Measurements from ENCODE around the gene CDON. TPM values are rescaled to one million over a fixed set of nuclear protein-coding genes. Genes with fewer than 3 reads are reported as not detected.

CDON gene
- total RNA-seq, 2 donors from 2014 or later, result 2.8 to 6.9 TPM

DNA sequence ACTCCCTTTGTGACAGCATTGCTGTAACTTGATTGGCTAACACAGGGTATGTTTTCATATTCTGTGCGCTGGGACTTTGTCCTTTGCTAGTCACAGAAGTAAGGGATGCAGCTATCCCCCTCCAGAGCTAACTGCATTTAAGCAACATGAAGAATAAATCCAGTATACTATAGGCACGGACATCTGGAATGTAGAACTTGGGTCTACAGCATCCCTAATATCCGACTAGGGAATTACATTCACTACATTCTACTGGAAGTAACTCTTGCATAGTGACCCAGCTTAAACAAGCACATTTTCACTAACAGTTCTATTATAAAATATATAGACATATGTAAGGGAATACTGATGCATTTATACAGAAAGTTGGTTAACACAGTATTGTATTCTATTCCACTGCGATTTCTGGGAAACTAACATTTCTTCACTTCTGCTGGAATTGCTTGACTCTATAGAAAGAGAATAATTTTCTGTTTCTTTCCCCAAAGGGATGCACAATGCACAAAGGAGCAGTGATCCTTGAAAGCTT, 103.7 kb downstream of the CDON start:
- Mint-ChIP-seq H3K27ac (no peak overlapping the region), H3K36me3 (peaks cover 5 to 6% of the 10 kb centered on the region in 2 donors), H3K9me3 (peaks cover 0 to 10% of the 10 kb centered on the region in 2 donors)
- DNase-seq (ENCODE audit: low spot score in 2 of 2), result no peak
- no peak for ATAC-seq

DNA sequence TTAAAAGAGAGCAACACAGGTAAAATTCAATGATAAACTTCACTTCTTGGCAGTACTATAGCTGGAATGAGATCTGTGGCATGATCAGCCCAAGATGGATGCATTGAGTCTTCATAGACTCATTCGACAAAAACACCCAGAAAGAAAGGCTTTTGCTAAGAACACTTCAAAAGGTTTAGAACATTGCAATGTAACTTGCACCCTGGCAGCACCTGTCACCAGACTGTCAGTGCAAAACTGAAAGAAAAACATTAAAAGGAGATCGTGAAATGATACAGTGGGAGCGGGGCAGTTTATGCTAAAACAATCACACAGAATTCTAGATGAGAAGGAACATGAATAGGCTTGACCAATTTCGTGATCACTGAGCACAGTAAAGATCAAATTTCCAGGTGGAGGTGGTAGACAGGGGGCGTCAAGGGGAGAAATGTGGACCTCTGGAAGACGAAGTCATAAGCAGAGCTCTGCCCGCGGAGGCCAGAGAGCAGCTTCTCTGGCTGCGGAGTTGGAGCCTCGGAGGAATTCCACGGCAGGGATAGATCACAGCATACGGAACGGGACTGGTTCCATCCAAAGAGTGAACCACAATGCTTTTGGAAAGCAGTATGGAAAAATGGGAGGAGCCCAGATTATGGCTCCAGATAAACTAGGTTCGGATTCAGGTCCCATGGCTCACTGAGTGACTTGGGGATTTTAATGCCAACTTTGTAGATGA, 104.9 kb downstream of the CDON start:
- DNase-seq (ENCODE audit: low spot score in 2 of 2) (no peak), ATAC-seq (peak in 1 of 2 donors; percentile 52)
- peaks cover 0 to 4% of the 10 kb centered on the region in 2 donors for H3K9me3 Mint-ChIP-seq
- peaks cover 1 to 5% of the 10 kb centered on the region in 2 donors for H3K36me3 Mint-ChIP-seq
- no peak overlapping the region for H3K27ac Mint-ChIP-seq

DNA sequence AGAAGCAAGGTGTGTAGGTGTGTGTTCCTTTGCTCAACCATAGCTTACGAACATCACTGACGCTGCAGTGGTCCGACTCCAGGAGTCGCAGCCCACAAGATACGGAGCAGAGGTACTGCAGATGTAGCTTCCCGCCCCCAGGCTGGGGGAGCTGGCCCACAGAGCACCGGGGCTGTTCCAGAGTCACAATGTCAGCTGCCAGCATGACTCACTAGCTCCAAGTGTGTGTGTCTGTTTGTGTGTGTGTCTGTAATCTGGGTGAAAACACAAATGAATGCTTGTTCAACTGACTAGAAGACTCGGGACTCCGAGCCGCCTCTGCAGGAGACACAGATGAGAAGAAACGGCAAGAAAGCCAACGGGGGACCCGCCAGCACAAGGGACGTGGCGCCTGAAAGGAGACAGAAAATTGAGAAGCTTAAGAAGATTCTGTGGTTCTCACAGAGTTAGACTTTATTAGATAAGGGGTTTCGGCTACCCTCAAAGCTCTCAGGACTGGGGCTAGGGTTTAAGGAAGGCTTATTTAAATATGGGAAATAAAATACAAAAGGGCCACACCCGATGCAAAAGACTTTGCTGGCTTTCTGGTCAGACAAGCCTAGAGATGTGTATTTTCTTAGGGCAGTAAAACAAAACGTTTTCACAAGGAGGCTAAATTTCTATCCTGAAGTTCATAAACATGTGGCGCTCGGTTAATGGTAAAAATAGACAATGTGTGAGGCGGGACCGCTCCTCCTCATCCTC, 106.1 kb downstream of the CDON start:
- no peak for ATAC-seq
- Mint-ChIP-seq H3K36me3 (no peaks in the 10 kb centered on the region), H3K27ac (peak overlapping the region in 1 of 2 donors; percentile 45), H3K9me3 (no peaks in the 10 kb centered on the region)
- DNase-seq (ENCODE audit: low spot score in 2 of 2), result no peak

DNA sequence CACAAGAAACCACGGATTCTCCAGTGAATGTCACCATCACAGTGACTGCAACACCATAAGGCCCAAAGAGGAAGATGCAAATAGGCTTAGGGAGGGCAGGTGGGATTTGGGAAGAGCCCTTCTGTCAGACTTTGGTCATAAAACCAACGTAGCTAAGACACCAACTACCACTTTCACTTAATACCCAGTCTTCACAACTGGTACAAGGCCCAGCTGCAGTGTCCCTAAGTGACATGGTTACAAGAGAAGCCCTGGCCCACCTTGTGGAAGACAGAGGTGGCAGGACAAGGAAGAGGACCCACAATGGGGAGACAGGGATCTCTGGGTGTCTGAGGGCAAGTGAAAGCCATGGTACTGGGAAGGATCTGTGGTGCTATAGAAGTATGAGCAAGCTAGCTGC, 106.8 kb downstream of the CDON start:
- H3K36me3 Mint-ChIP-seq, result no peaks in the 10 kb centered on the region
- H3K9me3 Mint-ChIP-seq, result no peaks in the 10 kb centered on the region
- DNase-seq (ENCODE audit: low spot score in 2 of 2), result no peak
- ATAC-seq, result no peak
- peak overlapping the region in 1 of 2 donors; percentile 87 for H3K27ac Mint-ChIP-seq

DNA sequence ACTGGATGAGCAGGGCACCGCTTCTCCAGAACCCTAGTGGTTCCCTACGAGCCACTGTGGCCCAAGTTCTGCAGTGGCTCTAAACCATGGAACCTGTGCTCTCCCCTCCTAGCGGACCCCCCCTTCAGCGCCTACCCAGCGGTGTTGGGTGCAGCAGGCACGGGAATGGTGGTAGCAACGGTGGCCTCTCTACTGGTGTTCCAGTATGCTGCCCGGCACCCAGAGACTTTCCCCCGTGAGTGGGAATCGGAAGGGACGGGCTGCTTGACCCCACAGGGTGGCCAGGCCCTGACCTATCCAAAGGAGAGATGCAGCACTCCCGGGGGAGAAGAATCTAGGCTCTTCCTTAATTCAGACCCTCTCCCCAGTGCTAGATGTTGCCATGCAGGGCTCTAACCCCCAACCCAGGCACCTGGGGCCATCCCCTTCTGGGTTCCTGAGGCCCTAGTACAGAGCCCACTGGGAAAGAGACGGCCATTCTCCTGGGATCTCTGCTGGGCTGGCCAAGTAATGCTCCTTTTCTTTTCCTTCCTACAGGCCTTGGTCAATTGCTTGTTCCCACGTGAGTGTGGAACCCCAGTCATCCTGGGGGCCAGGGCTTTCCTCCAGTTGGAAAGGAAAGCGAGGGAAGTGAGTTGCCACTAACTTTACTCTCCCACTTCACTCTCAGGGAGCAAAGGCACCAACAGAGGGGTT, 107.6 kb downstream of the CDON start:
- Mint-ChIP-seq H3K9me3 (no peaks in the 10 kb centered on the region), H3K36me3 (no peaks in the 10 kb centered on the region)
- no peak for ATAC-seq

DNA sequence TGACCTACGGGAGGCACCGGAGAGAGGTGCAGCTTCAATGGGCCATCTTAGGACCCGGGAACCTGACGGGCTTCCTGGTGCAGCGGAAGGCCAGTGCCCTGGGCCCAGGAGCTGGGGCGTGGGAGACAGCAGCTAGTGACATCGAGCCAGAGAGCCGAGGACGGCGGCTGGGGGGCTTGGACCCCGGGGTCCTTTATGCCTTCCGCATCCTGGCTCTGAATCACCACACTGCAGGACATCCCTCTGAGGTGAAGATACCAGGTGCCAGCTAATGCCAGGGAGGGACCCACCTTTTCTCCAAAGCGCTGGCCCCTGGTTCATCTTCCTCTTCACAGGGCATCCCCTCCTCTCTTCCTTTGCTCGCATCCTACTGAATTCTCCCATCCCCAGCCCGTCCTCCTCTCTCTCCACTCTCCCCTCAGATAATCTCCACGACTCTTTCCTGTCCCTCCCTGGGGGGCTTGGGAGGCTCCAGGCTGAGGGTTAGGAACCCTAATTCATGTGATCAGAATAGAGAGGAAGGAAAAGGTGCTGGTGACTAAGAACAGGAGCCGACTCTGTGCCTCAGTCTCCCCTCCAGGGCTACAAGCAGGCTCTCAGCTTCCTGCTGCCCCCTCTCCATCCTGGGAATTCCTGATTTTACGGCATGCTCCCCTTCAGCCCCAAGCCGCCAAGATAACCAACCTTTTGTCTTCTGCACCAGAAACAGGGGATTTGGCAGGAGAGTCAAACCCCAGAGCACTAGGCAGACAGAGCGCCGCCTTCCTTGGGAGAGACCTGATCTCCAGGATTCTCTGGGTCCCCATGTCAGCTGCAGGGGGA, 108.3 kb downstream of the CDON start:
- Mint-ChIP-seq H3K9me3 (no peaks in the 10 kb centered on the region), H3K27ac (no peak overlapping the region), H3K36me3 (no peaks in the 10 kb centered on the region)
- DNase-seq (ENCODE audit: low spot score in 2 of 2) (peak in 1 of 2 donors; percentile 44), ATAC-seq (no peak)

More for the DNA sequence above, 107.6 kb downstream of the CDON start:
- H3K27ac Mint-ChIP-seq, result no peak overlapping the region
- peak in 1 of 2 donors; percentile 48 for DNase-seq (ENCODE audit: low spot score in 2 of 2)

DNA sequence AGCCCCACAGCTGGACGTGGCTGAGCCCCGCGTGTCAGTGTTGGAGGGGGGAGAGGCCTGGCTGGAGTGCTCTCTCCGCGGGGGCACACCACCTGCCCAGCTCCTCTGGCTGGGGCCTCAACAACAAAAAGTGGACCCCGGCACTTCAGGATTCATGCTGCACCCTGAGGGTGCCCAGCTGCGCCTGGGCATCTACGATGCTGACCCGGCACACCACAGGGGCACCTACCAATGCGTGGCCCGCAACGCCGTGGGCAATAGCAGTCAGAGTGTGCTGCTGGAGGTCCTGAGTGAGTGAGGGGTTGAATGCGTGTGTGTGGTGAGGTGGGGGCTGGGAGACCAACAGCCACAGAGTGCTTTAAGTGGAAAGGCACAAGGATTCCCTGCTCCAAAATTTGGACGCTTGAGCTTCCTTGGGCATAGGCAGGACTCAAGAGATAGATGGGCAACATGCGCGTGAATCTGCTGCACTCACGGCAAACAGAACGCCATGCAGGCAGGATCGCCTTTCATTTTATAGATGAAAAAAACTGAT, 109.2 kb downstream of the CDON start:
- H3K9me3 Mint-ChIP-seq, result no peaks in the 10 kb centered on the region
- no peak overlapping the region for H3K27ac Mint-ChIP-seq
- ATAC-seq, result no peak
- H3K36me3 Mint-ChIP-seq, result no peaks in the 10 kb centered on the region
- peak in 1 of 2 donors; percentile 42 for DNase-seq (ENCODE audit: low spot score in 2 of 2)

DNA sequence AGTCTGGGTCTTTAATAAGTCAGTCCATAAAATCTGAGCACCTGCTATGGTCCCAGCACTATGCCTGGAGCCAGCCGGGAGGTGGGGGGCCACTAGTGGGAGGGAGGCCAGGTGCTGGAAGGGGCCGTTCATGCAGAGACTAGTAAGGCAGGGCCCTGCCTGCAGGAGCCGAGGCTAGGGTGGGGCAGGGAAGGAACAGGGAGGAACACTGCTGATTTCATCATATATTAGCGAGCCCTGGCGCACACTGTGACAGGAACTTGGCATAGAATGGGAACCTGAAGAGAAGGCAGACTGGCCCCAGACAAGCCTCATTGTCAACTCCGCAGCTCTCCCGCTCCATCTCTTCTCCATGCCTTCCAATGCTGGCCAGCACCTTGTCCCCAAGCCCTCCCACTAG, 109.7 kb downstream of the CDON start:
- ATAC-seq, result no peak
- no peaks in the 10 kb centered on the region for H3K36me3 Mint-ChIP-seq
- DNase-seq (ENCODE audit: low spot score in 2 of 2), result peak in 1 of 2 donors; percentile 14
- H3K27ac Mint-ChIP-seq, result peak overlapping the region in 1 of 2 donors; percentile 32
- no peaks in the 10 kb centered on the region for H3K9me3 Mint-ChIP-seq

DNA sequence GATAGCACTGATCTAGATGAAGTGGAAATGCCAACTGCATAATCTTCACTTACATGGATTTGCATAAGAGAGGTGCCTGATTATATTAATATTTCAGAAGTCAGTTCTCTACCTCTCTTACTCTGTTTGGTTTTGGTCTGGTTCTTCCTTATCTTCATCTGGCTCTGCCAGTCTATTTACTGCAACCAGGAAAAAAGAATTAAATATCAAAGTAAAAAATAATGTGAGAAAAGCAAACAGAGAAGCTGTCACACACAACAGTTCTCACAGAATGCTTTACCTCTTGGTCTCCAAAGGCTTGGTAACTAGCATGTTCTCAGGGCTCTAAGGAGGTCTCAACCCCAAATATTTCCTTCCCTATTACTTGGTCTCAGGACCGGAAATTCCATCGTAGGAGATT, 110.1 kb downstream of the CDON start:
- Mint-ChIP-seq H3K9me3 (no peaks in the 10 kb centered on the region), H3K27ac (peak overlapping the region in 1 of 2 donors; percentile 32), H3K36me3 (no peaks in the 10 kb centered on the region)
- no peak for ATAC-seq
- DNase-seq (ENCODE audit: low spot score in 2 of 2), result no peak

DNA sequence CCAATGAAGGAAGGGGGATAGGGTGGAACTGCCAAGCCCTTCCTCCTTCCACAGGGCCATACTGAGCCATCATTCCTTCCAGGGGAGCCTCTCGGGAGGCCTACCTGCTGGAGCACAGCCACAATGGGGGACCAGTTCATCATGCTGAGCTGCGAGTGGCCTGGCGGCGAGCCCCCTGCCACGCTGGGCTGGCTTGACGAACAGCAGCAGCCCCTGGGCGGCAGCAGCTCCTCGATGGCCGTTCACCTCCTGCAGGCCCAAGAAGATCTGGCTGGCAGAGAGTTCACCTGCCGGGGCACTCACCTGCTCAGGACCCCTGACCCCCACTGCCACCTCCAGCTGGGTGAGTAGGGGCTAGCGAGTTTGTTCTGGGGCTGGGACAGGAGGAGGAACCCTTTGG, 110.9 kb downstream of the CDON start:
- Mint-ChIP-seq H3K27ac (peak overlapping the region; percentile 24 to 25), H3K9me3 (no peaks in the 10 kb centered on the region), H3K36me3 (no peaks in the 10 kb centered on the region)
- DNase-seq (ENCODE audit: low spot score in 2 of 2) (peak in 1 of 2 donors; percentile 43), ATAC-seq (no peak)

DNA sequence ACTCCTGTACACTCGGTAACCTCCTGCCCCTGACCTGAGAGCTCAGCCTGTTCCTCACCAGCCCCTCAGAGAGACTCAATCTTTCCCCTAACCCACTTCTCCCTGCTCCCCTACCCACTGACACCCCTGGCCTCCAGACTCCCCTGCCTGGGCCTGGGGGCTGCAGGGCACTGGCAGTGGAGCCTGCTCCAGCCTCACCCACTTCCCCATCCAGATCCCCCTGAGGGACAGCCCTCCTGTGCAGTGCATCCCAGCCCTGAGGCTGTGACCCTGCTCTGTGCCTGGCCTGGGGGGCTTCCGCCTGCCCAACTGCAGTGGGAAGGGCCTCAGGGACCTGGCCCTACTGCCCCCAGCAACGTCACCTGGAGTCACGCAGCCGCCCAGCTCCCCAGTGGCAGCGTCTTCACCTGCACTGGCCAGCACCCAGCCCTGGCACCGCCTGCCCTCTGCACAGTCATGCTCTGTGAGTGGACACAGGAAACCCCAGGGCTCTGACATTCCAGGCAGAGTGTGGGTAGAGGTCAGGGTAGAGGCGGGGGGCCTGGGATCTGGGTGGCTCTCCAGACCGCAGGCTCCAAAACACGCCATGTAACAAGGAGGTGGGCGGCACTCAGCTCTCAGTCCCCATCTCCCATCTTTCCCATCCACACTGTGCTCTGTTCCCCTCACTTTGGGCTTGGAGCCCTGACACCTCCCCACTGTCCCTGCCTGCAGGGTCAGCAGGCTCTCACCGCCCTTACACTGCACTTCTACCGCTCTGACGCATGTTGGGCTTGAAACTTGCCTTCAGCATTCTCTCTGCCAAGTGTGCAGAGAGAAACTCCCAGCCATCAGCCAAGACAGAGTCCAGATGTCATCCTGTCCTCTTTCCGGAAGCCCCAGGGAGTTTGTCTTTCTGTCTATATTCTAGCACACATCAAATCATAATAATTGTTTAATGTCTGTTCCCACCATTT, 111.7 kb downstream of the CDON start:
- H3K27ac Mint-ChIP-seq, result peak overlapping the region in 1 of 2 donors; percentile 25
- ATAC-seq (no peak), DNase-seq (ENCODE audit: low spot score in 2 of 2) (peak in 1 of 2 donors; percentile 44)
- no peaks in the 10 kb centered on the region for H3K36me3 Mint-ChIP-seq
- H3K9me3 Mint-ChIP-seq, result no peaks in the 10 kb centered on the region

DNA sequence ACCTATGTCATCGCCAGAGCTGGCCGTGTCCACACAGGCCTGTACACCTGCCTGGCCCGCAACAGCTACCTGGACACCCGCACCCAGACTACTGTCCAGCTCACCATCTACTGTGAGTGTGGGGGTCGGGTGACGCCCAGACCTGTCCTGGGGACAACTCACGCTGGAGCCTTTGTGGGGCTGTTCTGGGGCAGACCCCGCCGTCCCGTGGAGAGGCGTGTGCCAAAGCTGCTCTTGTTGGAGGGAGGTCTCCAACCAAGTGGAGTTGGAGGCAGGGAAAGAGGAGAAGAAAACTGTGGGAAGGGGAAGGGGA, 112.5 kb downstream of the CDON start:
- no peak for ATAC-seq
- Mint-ChIP-seq H3K27ac (no peak overlapping the region), H3K9me3 (no peaks in the 10 kb centered on the region)

DNA sequence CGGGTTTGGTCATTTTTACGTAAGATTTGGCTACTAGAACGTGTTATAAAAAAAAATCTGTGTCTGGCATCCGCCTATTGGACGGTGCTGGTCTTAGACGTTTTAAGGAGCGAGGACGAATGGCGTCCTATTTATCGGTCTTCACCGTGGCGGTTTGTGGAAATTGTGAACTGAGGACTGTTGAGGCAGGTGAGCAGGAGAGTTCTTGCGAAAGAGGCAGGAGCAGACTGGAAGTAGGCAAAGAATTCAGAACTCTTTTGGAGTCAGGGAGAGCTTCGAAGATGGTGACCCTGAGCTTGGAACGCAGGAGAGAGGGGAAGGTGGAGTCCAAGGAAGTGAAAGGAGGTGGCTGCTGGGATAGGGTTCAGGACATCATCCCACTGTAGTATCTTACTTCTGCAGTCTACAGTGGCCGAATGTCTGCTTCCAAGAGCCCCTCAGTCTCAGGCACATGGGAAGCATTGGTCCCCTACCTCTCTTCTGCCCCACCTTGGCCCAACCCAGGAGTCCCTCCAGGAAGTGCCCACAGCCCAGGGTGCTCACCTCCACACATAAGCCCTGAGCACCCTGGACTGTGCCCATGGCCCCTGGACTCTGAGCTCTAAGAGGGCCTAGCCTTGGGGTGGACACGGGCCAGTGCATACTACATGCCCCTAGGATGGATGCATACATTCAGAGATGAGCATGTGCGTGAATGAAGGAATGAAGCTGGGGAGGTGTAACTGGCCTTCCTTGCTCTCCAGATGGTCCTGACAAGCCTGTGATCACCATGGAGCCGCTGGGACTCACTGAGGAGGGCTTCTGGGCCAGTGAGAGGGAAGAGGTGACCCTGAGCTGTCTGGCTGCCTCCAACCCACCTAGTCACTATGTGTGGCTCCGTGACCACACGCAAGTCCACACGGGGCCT, 113.1 kb downstream of the CDON start:
- no peak overlapping the region for H3K27ac Mint-ChIP-seq
- DNase-seq (ENCODE audit: low spot score in 2 of 2) (peak in 1 of 2 donors; percentile 33), ATAC-seq (no peak)
- H3K9me3 Mint-ChIP-seq, result no peaks in the 10 kb centered on the region
- H3K36me3 Mint-ChIP-seq, result no peaks in the 10 kb centered on the region

More for the DNA sequence above, 112.5 kb downstream of the CDON start:
- no peaks in the 10 kb centered on the region for H3K36me3 Mint-ChIP-seq
- DNase-seq (ENCODE audit: low spot score in 2 of 2), result peak in 1 of 2 donors; percentile 26

DNA sequence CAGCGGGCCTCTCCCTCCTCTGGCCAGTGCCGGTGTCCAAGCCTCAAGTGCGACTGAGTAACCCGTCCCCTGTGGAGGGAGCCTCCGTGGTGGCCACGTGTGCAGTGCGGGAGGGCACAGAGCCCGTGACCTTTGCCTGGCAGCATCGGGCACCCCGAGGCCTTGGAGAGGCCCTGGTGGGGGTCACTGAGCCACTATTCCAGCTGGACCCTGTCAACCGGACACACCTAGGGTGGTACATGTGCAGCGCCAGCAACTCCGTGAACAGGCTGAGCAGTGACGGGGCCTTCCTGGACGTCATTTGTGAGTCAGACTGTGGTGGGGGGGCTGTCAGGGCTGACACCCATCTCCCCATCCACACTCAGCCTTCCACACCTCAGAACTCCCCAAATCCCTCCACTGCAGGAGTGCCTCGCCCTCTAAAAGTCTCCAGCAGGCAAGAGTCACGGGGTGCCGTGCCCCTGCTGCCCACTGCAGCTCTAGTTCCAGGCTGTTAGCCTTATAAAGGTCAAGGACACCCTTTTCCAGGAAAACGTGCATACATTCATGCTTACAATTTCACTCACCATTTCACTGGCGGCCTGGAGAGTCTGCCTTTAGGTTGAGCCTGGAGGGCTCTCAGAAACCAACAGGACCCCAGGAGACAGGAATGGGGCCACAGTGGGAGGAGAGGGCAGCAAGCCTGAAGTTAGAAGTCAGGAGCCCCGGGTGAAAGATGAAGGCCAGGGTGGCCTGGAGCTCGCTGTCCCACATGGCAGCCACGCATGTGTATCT, 114.2 kb downstream of the CDON start:
- H3K36me3 Mint-ChIP-seq, result no peaks in the 10 kb centered on the region
- no peaks in the 10 kb centered on the region for H3K9me3 Mint-ChIP-seq
- no peak overlapping the region for H3K27ac Mint-ChIP-seq
- ATAC-seq (no peak), DNase-seq (ENCODE audit: low spot score in 2 of 2) (peak in 1 of 2 donors; percentile 33)

Measured in activated naive CD4-positive, alpha-beta T cell treated with anti-CD3 and anti-CD28 coated beads, Interleukin-2, amount 50 U/mL, for 72 hours (primary cell).